B cell (primary cell): ENCODE measurements around the gene RAPGEF1. TPM values are rescaled to one million over a fixed set of nuclear protein-coding genes. Genes with fewer than 3 reads are reported as not detected.

ENCODE experiments used
- ATAC-seq: fragments of 200-7000 bp; cut with Tn5 transposase; one replicate; pipeline ENCODE4 v1.10.0; 2021; ENCODE audit warnings: low read depth, mild to moderate bottlenecking, moderate number of reproducible peaks, moderate library complexity
- CTCF ChIA-PET: fragments of 350-600 bp; sonication (Branson Sonifier 250); formaldehyde crosslinking; loops from one replicate; lab custom pipeline; 2021; ENCODE audit warnings: antibody characterized with exemption, inconsistent platforms; lab: Charles Lee
- POLR2A ChIA-PET: fragments of 350-600 bp; sonication (Branson Sonifier 250); formaldehyde crosslinking; loops from one replicate; lab custom pipeline; 2021; ENCODE audit warnings: antibody characterized with exemption; lab: Charles Lee
- DNase-seq: peaks from one replicate; pipeline ENCODE4 v3.0.0; 2013
- H2AFZ ChIP-seq: 2 replicates; pipeline ENCODE4 v1.6.1; 2012; ENCODE audit warnings: mild to moderate bottlenecking, low read depth, low read length; ENCODE audit not compliant: insufficient read depth, poor library complexity, severe bottlenecking
- H3K27ac ChIP-seq, 2 donors: 1 replicate in 1 of 2; 2 replicates in 1 of 2; pipeline ENCODE4 v1.5.1; 2012 to 2013; ENCODE audit warnings: low read length in 2 of 2, mild to moderate bottlenecking in 2 of 2, moderate library complexity in 1 of 2
- H3K27me3 ChIP-seq, 4 experiments: fragments of 200-600 bp in 1 of 4; sonication (generic) in 1 of 4; replicated peaks in 1 of 4; 1 replicate in 2 of 4; 2 replicates in 2 of 4; pipeline versions ENCODE4 v1.6.1 to v1.7.0; 2013 to 2016; ENCODE audit warnings: low read length in 3 of 4, mild to moderate bottlenecking in 2 of 4, mixed read lengths in 1 of 4, moderate library complexity in 1 of 4; ENCODE audit not compliant: insufficient read depth in 4 of 4, control insufficient read depth in 3 of 4; ENCODE audit errors: control extremely low read depth in 1 of 4
- H3K36me3 ChIP-seq, 2 experiments: replicated peaks in 1 of 2; 1 replicate in 1 of 2; 2 replicates in 1 of 2; pipeline versions ENCODE4 v1.6.1 to v1.7.1; 2013; ENCODE audit warnings: low read length in 1 of 2; ENCODE audit not compliant: insufficient read depth in 2 of 2, control insufficient read depth in 1 of 2; ENCODE audit errors: control extremely low read depth in 1 of 2, extremely low read depth in 1 of 2
- H3K4me1 ChIP-seq, 2 donors: fragments of 200-600 bp in 1 of 2; sonication (generic) in 1 of 2; 1 replicate in 1 of 2; 2 replicates in 1 of 2; pipeline versions ENCODE4 v1.5.1 to v1.6.1; 2013 to 2017; ENCODE audit warnings: low read length in 2 of 2; ENCODE audit not compliant: control insufficient read depth in 2 of 2, insufficient read depth in 2 of 2
- H3K4me2 ChIP-seq: replicated peaks from 2 replicates; pipeline ENCODE3; 2012; ENCODE audit warnings: mild to moderate bottlenecking, low read depth, low read length; ENCODE audit not compliant: poor library complexity, severe bottlenecking
- H3K4me3 ChIP-seq, 5 experiments: fragments of 200-600 bp in 1 of 5; sonication (generic) in 1 of 5; 1 replicate in 3 of 5; 2 replicates in 2 of 5; pipeline versions ENCODE4 v1.5.1 to v1.7.0; 2011 to 2016; ENCODE audit warnings: low read length in 4 of 5, mild to moderate bottlenecking in 4 of 5, low read depth in 2 of 5, control low read depth in 1 of 5, moderate library complexity in 1 of 5; ENCODE audit not compliant: insufficient read depth in 1 of 5; ENCODE audit errors: control extremely low read depth in 1 of 5, extremely low read depth in 1 of 5
- H3K79me2 ChIP-seq: fragments of 200-600 bp; sonication (generic); one replicate; pipeline ENCODE4 v1.6.0; 2016; ENCODE audit warnings: low read length; ENCODE audit not compliant: control insufficient read depth, insufficient read depth
- H3K9ac ChIP-seq: fragments of 200-600 bp; sonication (generic); 2 replicates; pipeline ENCODE4 v1.6.1; 2017; ENCODE audit warnings: mild to moderate bottlenecking, low read length, moderate library complexity
- H3K9me3 ChIP-seq, 3 donors: one replicate each; pipeline versions ENCODE4 v1.6.1 to v1.7.1; 2013; ENCODE audit warnings: low read length in 2 of 3; ENCODE audit not compliant: control insufficient read depth in 2 of 3, insufficient read depth in 1 of 3; ENCODE audit errors: control extremely low read depth in 1 of 3
- H4K20me1 ChIP-seq: 2 replicates; pipeline ENCODE4 v1.6.0; 2012; ENCODE audit warnings: mild to moderate bottlenecking, low read length; ENCODE audit not compliant: insufficient read depth, control insufficient read depth, poor library complexity, severe bottlenecking
- H3K27ac Mint-ChIP-seq: one replicate; pipeline ENCODE4 v1.8.0; 2021; ENCODE audit warnings: mixed read lengths
- H3K27me3 Mint-ChIP-seq: one replicate; pipeline ENCODE4 v1.8.0; 2021; ENCODE audit warnings: mixed read lengths
- H3K4me1 Mint-ChIP-seq: one replicate; pipeline ENCODE4 v1.8.0; 2021; ENCODE audit warnings: mixed read lengths
- H3K4me3 Mint-ChIP-seq: one replicate; pipeline ENCODE4 v1.8.0; 2021; ENCODE audit warnings: mixed read lengths
- H3K9me3 Mint-ChIP-seq: one replicate; pipeline ENCODE4 v1.8.0; 2022; ENCODE audit warnings: mixed read lengths; ENCODE audit not compliant: insufficient read depth
- CTCF ChIP-seq: fragments of 200-600 bp; IDR thresholded peaks from one replicate; pipeline ENCODE4 v1.8.0; 2022; ENCODE audit warnings: antibody characterized with exemption, mild to moderate bottlenecking
- EZH2 ChIP-seq: IDR thresholded peaks from 2 replicates; pipeline ENCODE4 v1.6.1; 2012; ENCODE audit warnings: borderline replicate concordance, low read depth, mild to moderate bottlenecking, moderate library complexity, low read length; ENCODE audit not compliant: insufficient read depth, poor library complexity, severe bottlenecking
- WGBS: methylation state at CpG from one replicate; pipeline ENCODE4 v1.1.5; 2013; ENCODE audit warnings: missing lambda C conversion rate; ENCODE audit not compliant: insufficient coverage; 5-methylcytosine and 5-hydroxymethylcytosine counted together
- intact Hi-C: fragments of 100-400 bp; cut with micrococcal nuclease; formaldehyde crosslinking; loops from one replicate; pipeline ENCODE4 v1.10.0; 2022
- polyA plus RNA-seq: library from polyadenylated mRNA; depleted of rRNA; stranded (reverse); fragments of >200 nt; gene quantifications from 2 replicates; pipeline ENCODE4 v1.2.3, GENCODE V29; 2012
- total RNA-seq, 2 donors: library from RNA; stranded (reverse); fragments of 120-200 nt in 1 of 2; gene quantifications; 1 replicate in 1 of 2; 2 replicates in 1 of 2; pipeline versions ENCODE4 v1.2.3 to v1.2.4, GENCODE V29; 2013 to 2022

The RAPGEF1 gene
- total and polyA plus RNA-seq, 2 donors (not counting 1 experiment from before 2014, with no cell fraction given): 134 to 447 TPM

- H2AFZ ChIP-seq: no peak overlapping the region
- H4K20me1 ChIP-seq: peaks cover 41% of the 10 kb centered on the region
- H3K4me3 ChIP-seq: no peak overlapping the region
- intact Hi-C loops: loop anchor here (5.0 kb wide), 1 partner anchor 34 kb away; no protein-coding TSS in a partner anchor
- ChIA-PET CTCF (interaction anchor here (0.9 to 5.2 kb wide), 5 partner anchors 23 to 121 kb away, joined by 3 to 23 read pairs (median 7); partner anchors contain the start of gene RAPGEF1), POLR2A (no interaction called here)
- peaks cover 78% of the 10 kb centered on the region for H3K79me2 ChIP-seq
- peaks cover 0 to 14% (median 7%) of the 10 kb centered on the region in 3 donors for H3K9me3 ChIP-seq
- H3K27ac ChIP-seq: peak overlapping the region in 1 of 2 donors; percentile 81
- H3K36me3 ChIP-seq: peaks cover 4 to 95% of the 10 kb centered on the region in 2 experiments
- no peak overlapping the region for H3K4me2 ChIP-seq
- no peak for TF ChIP-seq EZH2
- TF ChIP-seq CTCF: no peak
- H3K9me3 Mint-ChIP-seq: no peaks in the 10 kb centered on the region
- H3K27ac Mint-ChIP-seq: peak overlapping the region; percentile 81
- H3K4me3 Mint-ChIP-seq: no peak overlapping the region
- H3K27me3 Mint-ChIP-seq: no peaks in the 10 kb centered on the region
- no peaks in the 10 kb centered on the region for H3K27me3 ChIP-seq
- DNase-seq: no peak
- peaks cover 59% of the 10 kb centered on the region for H3K4me1 Mint-ChIP-seq
- 93% methylated on average over 14 of the region's 14 CpGs for WGBS
- H3K9ac ChIP-seq: no peak overlapping the region
- ATAC-seq: no peak
- H3K4me1 ChIP-seq: peaks cover 25 to 53% of the 10 kb centered on the region in 2 donors
These were observed 116.1 kb downstream of the RAPGEF1 start for GRCh38 chr9:131623655-131624330.

- peak; percentile 25 for ATAC-seq
- CTCF ChIA-PET: interaction anchor here (0.6 to 5.2 kb wide), 19 partner anchors 8 to 273 kb away, joined by 3 to 23 read pairs (median 5); no protein-coding TSS in a partner anchor
- Histone ChIP-seq H3K9ac (no peak overlapping the region), H3K4me1 (peaks cover 25 to 40% of the 10 kb centered on the region in 2 donors), H3K79me2 (peaks cover 78% of the 10 kb centered on the region), H3K4me3 (peak overlapping the region in 1 of 5 experiments; percentile 6), H3K4me2 (peak overlapping the region; percentile 52), H3K27me3 (no peaks in the 10 kb centered on the region), H3K36me3 (peaks cover 4 to 95% of the 10 kb centered on the region in 2 experiments), H2AFZ (no peak overlapping the region), H3K27ac (peak overlapping the region; percentile 65 to 81), H4K20me1 (peaks cover 35% of the 10 kb centered on the region), H3K9me3 (peaks cover 0 to 14% (median 7%) of the 10 kb centered on the region in 3 donors)
- peak; percentile 51 for DNase-seq
- POLR2A ChIA-PET: interaction anchor here (1.1 to 1.6 kb wide), 6 partner anchors 12 to 122 kb away, joined by 3 to 9 read pairs (median 5); no protein-coding TSS in a partner anchor
- H3K9me3 Mint-ChIP-seq: no peaks in the 10 kb centered on the region
- no peak for TF ChIP-seq CTCF
- no peak for TF ChIP-seq EZH2
- no peaks in the 10 kb centered on the region for H3K27me3 Mint-ChIP-seq
- peaks cover 47% of the 10 kb centered on the region for H3K4me1 Mint-ChIP-seq
- peak overlapping the region; percentile 81 for H3K27ac Mint-ChIP-seq
- intact Hi-C loops: loop anchor here (5.0 kb wide), 1 partner anchor 35 kb away; no protein-coding TSS in a partner anchor
- peak overlapping the region; percentile 32 for H3K4me3 Mint-ChIP-seq
- no CpG with 5 or more reads among the region's 4 CpGs for WGBS
These were observed 117.4 kb downstream of the RAPGEF1 start for GRCh38 chr9:131622523-131622922.
